Breast epithelium (tissue), 4 donors: Measurements from ENCODE around the gene LYRM9. TPM values are rescaled to one million over a fixed set of nuclear protein-coding genes. Genes with fewer than 3 reads are reported as not detected.

Experiments
- DNase-seq, 2 donors: peaks; one replicate each; pipeline ENCODE4 v3.0.0-alpha.2; 2019; ENCODE audit warnings: low spot score in 2 of 2
- H3K27ac ChIP-seq, 2 donors: fragments of 200-600 bp; sonication (generic) in 1 of 2; one replicate each; pipeline ENCODE4 v1.5.1; 2016 to 2019; ENCODE audit warnings: mild to moderate bottlenecking in 1 of 2
- H3K27me3 ChIP-seq, 2 donors: fragments of 200-600 bp; sonication (generic) in 1 of 2; one replicate each; pipeline versions ENCODE4 v1.5.1 to v1.6.0; 2017 to 2019; ENCODE audit warnings: control low read depth in 1 of 2, mild to moderate bottlenecking in 1 of 2
- H3K36me3 ChIP-seq: fragments of 200-600 bp; one replicate; pipeline ENCODE4 v1.5.1; 2019
- H3K4me1 ChIP-seq, 2 donors: fragments of 200-600 bp; sonication (generic); one replicate each; pipeline ENCODE4 v1.5.1; 2016 to 2019; ENCODE audit warnings: control low read depth in 1 of 2
- H3K4me3 ChIP-seq, 3 donors: fragments of 200-600 bp; sonication (generic); 1 replicate in 2 of 3; 2 replicates in 1 of 3; pipeline ENCODE4 v1.5.1; 2016 to 2019; ENCODE audit warnings: mild to moderate bottlenecking in 3 of 3, moderate library complexity in 2 of 3
- H3K9me3 ChIP-seq, 2 donors: fragments of 200-600 bp; sonication (generic) in 1 of 2; one replicate each; pipeline ENCODE4 v1.5.1; 2016 to 2019; ENCODE audit warnings: control low read depth in 1 of 2
- CTCF ChIP-seq, 3 donors: fragments of 450-650 bp; IDR thresholded peaks; one replicate each; pipeline ENCODE4 v1.5.1; 2016 to 2017; ENCODE audit warnings: antibody characterized with exemption in 3 of 3, mild to moderate bottlenecking in 3 of 3, moderate library complexity in 3 of 3
- POLR2A ChIP-seq: fragments of 450-650 bp; IDR thresholded peaks from one replicate; pipeline ENCODE4 v1.6.1; 2016; ENCODE audit warnings: antibody characterized with exemption, mild to moderate bottlenecking, moderate library complexity
- POLR2AphosphoS5 ChIP-seq, 3 donors: sonication (generic); formaldehyde crosslinking; IDR thresholded peaks; one replicate each; pipeline ENCODE4 v1.6.1; 2017; ENCODE audit warnings: antibody characterized with exemption in 3 of 3
- intact Hi-C: fragments of 100-400 bp; cut with DNase I; formaldehyde crosslinking; loops from one replicate; pipeline ENCODE4 v1.15.1; 2023; ENCODE audit warnings: low total_unique reads
- total RNA-seq, 3 donors: library from RNA; depleted of rRNA; stranded (reverse); fragments of >200 nt; gene quantifications; one replicate each; pipeline ENCODE4 v1.1.0, GENCODE V29; 2016

LYRM9 gene
- total RNA-seq, 3 donors from 2014 or later: 23.3 to 31.3 (median 31.2) TPM

- Histone ChIP-seq H3K36me3 (no peaks in the 10 kb centered on the region), H3K27me3 (no peaks in the 10 kb centered on the region), H3K27ac (no peak overlapping the region), H3K4me1 (no peaks in the 10 kb centered on the region), H3K4me3 (no peak overlapping the region), H3K9me3 (no peaks in the 10 kb centered on the region)
- no peak for DNase-seq
- TF ChIP-seq POLR2A (no peak), CTCF (IDR thresholded peaks at IDR 0.05) (no peak), POLR2AphosphoS5 (IDR thresholded peaks at IDR 0.05) (no peak)
- intact Hi-C loops: no loop called here
Measured at GRCh38 chr17:27906226-27906580, 13.0 kb upstream of the LYRM9 start.

GRCh38 chr17:27905447-27906225 lies 12.5 kb upstream of the LYRM9 start:
- intact Hi-C loops: no loop called here

GRCh38 chr17:27904534-27905446 lies 11.6 kb upstream of the LYRM9 start:
- intact Hi-C loops: no loop called here
- H3K27me3 ChIP-seq: no peaks in the 10 kb centered on the region
- TF ChIP-seq POLR2A: no peak
- TF ChIP-seq POLR2AphosphoS5 (IDR thresholded peaks at IDR 0.05): no peak
- TF ChIP-seq CTCF (IDR thresholded peaks at IDR 0.05): no peak

More at GRCh38 chr17:27905447-27906225, 12.5 kb upstream of the LYRM9 start:
- no peak overlapping the region for H3K27ac ChIP-seq
- no peaks in the 10 kb centered on the region for H3K9me3 ChIP-seq
- no peaks in the 10 kb centered on the region for H3K27me3 ChIP-seq
- DNase-seq: no peak
- H3K4me1 ChIP-seq: no peaks in the 10 kb centered on the region
- no peaks in the 10 kb centered on the region for H3K36me3 ChIP-seq
- TF ChIP-seq CTCF (IDR thresholded peaks at IDR 0.05) (no peak), POLR2AphosphoS5 (IDR thresholded peaks at IDR 0.05) (no peak), POLR2A (no peak)
- H3K4me3 ChIP-seq: no peak overlapping the region

GRCh38 chr17:27904114-27904513 lies 10.9 kb upstream of the LYRM9 start:
- DNase-seq: no peak
- Histone ChIP-seq H3K27ac (no peak overlapping the region), H3K4me1 (no peaks in the 10 kb centered on the region), H3K36me3 (no peaks in the 10 kb centered on the region), H3K9me3 (no peaks in the 10 kb centered on the region), H3K27me3 (no peaks in the 10 kb centered on the region), H3K4me3 (no peak overlapping the region)
- TF ChIP-seq CTCF (IDR thresholded peaks at IDR 0.05) (no peak), POLR2AphosphoS5 (IDR thresholded peaks at IDR 0.05) (no peak), POLR2A (no peak)
- intact Hi-C loops: no loop called here

More at GRCh38 chr17:27904534-27905446, 11.6 kb upstream of the LYRM9 start:
- Histone ChIP-seq H3K9me3 (no peaks in the 10 kb centered on the region), H3K4me1 (no peaks in the 10 kb centered on the region), H3K36me3 (no peaks in the 10 kb centered on the region), H3K27ac (no peak overlapping the region), H3K4me3 (no peak overlapping the region)
- no peak for DNase-seq

GRCh38 chr17:27899525-27899924 lies 6.4 kb upstream of the LYRM9 start:
- TF ChIP-seq POLR2AphosphoS5 (IDR thresholded peaks at IDR 0.05) (no peak), CTCF (IDR thresholded peaks at IDR 0.05) (no peak), POLR2A (no peak)
- Histone ChIP-seq H3K9me3 (no peaks in the 10 kb centered on the region), H3K4me3 (no peak overlapping the region), H3K36me3 (no peaks in the 10 kb centered on the region), H3K27me3 (no peaks in the 10 kb centered on the region), H3K4me1 (no peaks in the 10 kb centered on the region), H3K27ac (no peak overlapping the region)
- intact Hi-C loops: no loop called here
- DNase-seq: no peak
